Hematopoietic multipotent progenitor cell treated with erythropoietin and hydrocortisone succinate and interleukin-3 and kit ligand, for 4 days (in vitro differentiated cells): Measurements from ENCODE around the gene IBA57.

Experiments used
- DNase-seq: peaks from one replicate; pipeline ENCODE4 v3.0.0-alpha.2; 2015

Gene IBA57

GRCh38 chr1:228165372-228166169 lies at the start of gene IBA57:
Gene IBA57 (plus strand): TSS chr1:228165804. CDS start chr1:228165817, 13 bp downstream.
- DNase-seq = peak; percentile 99

GRCh38 chr1:228117335-228117734 lies 48.3 kb upstream of the IBA57 start:
- DNase-seq = no peak

- DNase-seq = no peak
Measured at GRCh38 chr1:228118040-228118439, 47.6 kb upstream of the IBA57 start.

GRCh38 chr1:228120351-228120750 lies 45.3 kb upstream of the IBA57 start:
- no peak for DNase-seq

GRCh38 chr1:228120857-228121489 lies 44.6 kb upstream of the IBA57 start:
- DNase-seq = no peak

- DNase-seq = no peak
Measured at GRCh38 chr1:228122921-228123441, 42.6 kb upstream of the IBA57 start.

GRCh38 chr1:228123505-228123904 lies 42.1 kb upstream of the IBA57 start:
- DNase-seq = no peak

- no peak for DNase-seq
Measured at GRCh38 chr1:228125185-228125584, 40.4 kb upstream of the IBA57 start.

GRCh38 chr1:228131766-228132165 lies 33.8 kb upstream of the IBA57 start:
- DNase-seq = no peak

- no peak for DNase-seq
Measured at GRCh38 chr1:228134591-228134990, 31.0 kb upstream of the IBA57 start.

- peak; percentile 28 for DNase-seq
Measured at GRCh38 chr1:228136901-228137300, 28.7 kb upstream of the IBA57 start.

GRCh38 chr1:228139406-228139930 lies 26.1 kb upstream of the IBA57 start:
- DNase-seq = no peak

- DNase-seq = peak; percentile 100
Measured at GRCh38 chr1:228139931-228140723, 25.5 kb upstream of the IBA57 start, which contains the start of gene GUK1. Gene GUK1 (plus strand): TSS chr1:228140279. CDS start chr1:228140303, 24 bp downstream.

- no peak for DNase-seq
Measured at GRCh38 chr1:228140724-228141225, 24.8 kb upstream of the IBA57 start.

- DNase-seq = peak; percentile 39
Measured at GRCh38 chr1:228141226-228142044, 24.2 kb upstream of the IBA57 start.

- DNase-seq = no peak
Measured at GRCh38 chr1:228142155-228142691, 23.4 kb upstream of the IBA57 start.

GRCh38 chr1:228142701-228143136 lies 22.9 kb upstream of the IBA57 start:
- DNase-seq = no peak

GRCh38 chr1:228143480-228144192 lies 22.0 kb upstream of the IBA57 start:
- no peak for DNase-seq

- DNase-seq = no peak
Measured at GRCh38 chr1:228144193-228144992, 21.2 kb upstream of the IBA57 start.

- DNase-seq = no peak
Measured at GRCh38 chr1:228144993-228145343, 20.6 kb upstream of the IBA57 start.
